Psoas muscle (tissue), 8 donors: ENCODE data around the gene PRELP. TPM values are rescaled to one million over a fixed set of nuclear protein-coding genes. Genes with fewer than 3 reads are reported as not detected.

Experiments
- ATAC-seq, 4 donors: fragments of 200-7000 bp; cut with Tn5 transposase; one replicate each; pipeline ENCODE4 v1.9.1; 2020; ENCODE audit warnings: moderate library complexity in 3 of 4, mild to moderate bottlenecking in 2 of 4
- DNase-seq, 2 donors: peaks; one replicate each; pipeline ENCODE4 v3.0.0-alpha.2; 2020
- H3K27ac ChIP-seq: fragments of 200-600 bp; one replicate; pipeline ENCODE4 v1.8.0; 2022
- H3K27me3 ChIP-seq, 3 donors: fragments of 200-600 bp in 1 of 3; one replicate each; pipeline versions ENCODE4 v1.6.1 to v1.8.0; 2013 to 2022; ENCODE audit warnings: low read length in 2 of 3, mild to moderate bottlenecking in 2 of 3, moderate library complexity in 1 of 3; ENCODE audit not compliant: insufficient read depth in 3 of 3
- H3K36me3 ChIP-seq, 2 donors: fragments of 200-600 bp in 1 of 2; one replicate each; pipeline versions ENCODE4 v1.6.1 to v1.8.0; 2013 to 2022; ENCODE audit warnings: low read depth in 1 of 2, mild to moderate bottlenecking in 1 of 2, moderate library complexity in 1 of 2; ENCODE audit not compliant: insufficient read depth in 1 of 2
- H3K4me1 ChIP-seq: fragments of 200-600 bp; one replicate; pipeline ENCODE4 v1.8.0; 2022
- H3K4me3 ChIP-seq: fragments of 200-600 bp; one replicate; pipeline ENCODE4 v1.8.0; 2022; ENCODE audit warnings: mild to moderate bottlenecking
- H3K9me3 ChIP-seq: fragments of 200-600 bp; one replicate; pipeline ENCODE4 v1.8.0; 2022
- CTCF ChIP-seq: fragments of 200-600 bp; IDR thresholded peaks from one replicate; pipeline ENCODE4 v1.8.0; 2022; ENCODE audit warnings: antibody characterized with exemption
- WGBS, 3 donors: extraction: QIAGEN DNeasy Blood & Tissue Kit; methylation state at CpG; one replicate each; pipeline versions ENCODE4 v1.1.6 to v1.1.7; 2013; 5-methylcytosine and 5-hydroxymethylcytosine counted together
- intact Hi-C, 2 donors: fragments of 100-400 bp; cut with DNase I; formaldehyde crosslinking; loops; one replicate each; pipeline versions ENCODE4 v1.11.0 to v1.14.2; 2022
- polyA plus RNA-seq, 3 donors: library from polyadenylated mRNA; stranded (reverse); fragments of 200-250 nt; gene quantifications; one replicate each; pipeline ENCODE4 v1.2.3, GENCODE V29; 2013
- total RNA-seq, 4 donors: library from RNA; stranded (reverse); fragmentation: NEBNext Ultra II Directional in 2 of 4; extraction: Animal tissue kit (Norgen Biotek cat#: 25700) in 2 of 4; gene quantifications; one replicate each; pipeline versions ENCODE4 v1.2.1 to v1.2.4, GENCODE V29; 2021 to 2023
- donor health status: healthy with polysubstance abuse.
- donor health status: DM: no; HTN: no; CAD: no; lungs with moderate emphysema.
- donor health status: Bipolar disorder and iron deficiency.
- donor health status: healthy.
- donor health status: DM: yes; HTN: yes; CAD: no.
- donor health status: DM: no; HTN: no; CAD: no.
- donor health status: DM: no; HTN: no; CAD: no.
- donor health status: DM: yes; HTN: yes; CAD: no.

The PRELP gene
- total and polyA plus RNA-seq, 7 donors = 3.0 to 20.6 (median 6.6) TPM

DNA sequence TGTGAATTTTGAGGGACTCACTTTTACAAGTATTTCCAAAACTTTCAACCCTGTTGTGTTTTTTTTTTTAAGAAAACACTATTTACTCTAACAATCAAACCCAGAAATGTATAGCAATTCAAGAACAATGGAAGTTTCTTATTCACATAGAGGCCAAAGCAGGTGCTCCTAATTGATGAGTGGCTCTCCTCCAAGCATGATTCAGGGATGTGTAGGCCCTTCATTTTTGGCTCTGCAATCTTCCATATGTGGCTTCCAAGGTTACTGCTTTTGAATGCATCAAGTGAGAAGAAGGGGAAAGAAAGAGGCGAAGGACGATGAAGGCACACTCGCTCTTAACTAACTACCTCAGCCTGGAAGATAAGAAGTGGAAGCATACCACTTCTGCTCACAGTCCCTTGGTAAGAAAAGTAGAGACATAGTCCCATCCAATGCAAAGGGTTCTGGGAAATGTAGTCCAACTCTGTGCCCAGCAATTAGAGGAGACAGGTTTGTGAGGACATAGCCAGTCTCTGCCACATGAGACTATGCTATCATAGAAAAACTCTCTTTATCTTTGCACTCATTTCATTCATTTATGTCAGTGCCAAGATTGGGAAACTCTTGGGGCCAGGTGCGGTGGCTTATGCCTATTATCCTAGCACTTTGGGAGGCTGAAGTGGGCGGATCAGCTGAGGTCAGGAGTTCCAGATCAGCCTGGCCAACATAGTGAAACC lies 64.4 kb downstream of the PRELP start:
- peaks cover 12% of the 10 kb centered on the region for H3K4me1 ChIP-seq
- no peak overlapping the region for H3K4me3 ChIP-seq
- intact Hi-C loops = no loop called here
- no peak overlapping the region for H3K27ac ChIP-seq
- no peaks in the 10 kb centered on the region for H3K36me3 ChIP-seq
- peak in 2 of 4 donors; percentile 38 to 47 for ATAC-seq
- TF ChIP-seq CTCF = no peak
- 87 to 88% (median 88%) methylated on average over 5 of the region's 5 CpGs for WGBS, 3 donors
- DNase-seq = no peak
- no peaks in the 10 kb centered on the region for H3K27me3 ChIP-seq
- H3K9me3 ChIP-seq = no peaks in the 10 kb centered on the region

Other genes starting within 250 kb of the PRELP start
- under 1 TPM in 2 of 4 donors, not detected in 2; 0.08 to 0.27 TPM for gene CHIT1, start 246.1 kb upstream of the PRELP start, total RNA-seq
- under 1 TPM in 2 of 3 donors, not detected in 1; 0.04 to 0.10 TPM for gene CHIT1, start 246.1 kb upstream of the PRELP start, polyA plus RNA-seq
- gene BTG2, start 170.3 kb upstream of the PRELP start, total RNA-seq = 100 to 1,000 TPM in 3 of 4 donors, 10 to 100 TPM in 1; 83.0 to 360 (median 224) TPM
- 100 to 1,000 TPM in 1 of 3 donors, 10 to 100 TPM in 2; 17.6 to 119 (median 60.4) TPM for gene BTG2, start 170.3 kb upstream of the PRELP start, polyA plus RNA-seq
- gene FMOD, start 124.7 kb upstream of the PRELP start, total RNA-seq = 1 to 10 TPM; 3.6 to 9.6 (median 5.8) TPM
- 1 to 10 TPM; 3.0 to 4.6 (median 3.8) TPM for gene FMOD, start 124.7 kb upstream of the PRELP start, polyA plus RNA-seq
- not detected for gene OPTC, start 18.3 kb downstream of the PRELP start, total RNA-seq
- not detected for gene OPTC, start 18.3 kb downstream of the PRELP start, polyA plus RNA-seq
- 10 to 100 TPM; 18.6 to 29.6 (median 27.9) TPM for gene ATP2B4, start 151.0 kb downstream of the PRELP start, total RNA-seq
- 10 to 100 TPM; 12.2 to 26.6 (median 15.6) TPM for gene ATP2B4, start 151.0 kb downstream of the PRELP start, polyA plus RNA-seq